ENCODE results near the gene BMPER. TPM values are rescaled to one million over a fixed set of nuclear protein-coding genes. Genes with fewer than 3 reads are reported as not detected.

Gene BMPER
- total RNA-seq, 3 donors from 2014 or later (not counting 1 experiment from before 2014, with no cell fraction given): 0.32 to 0.64 (median 0.50) TPM

DNA sequence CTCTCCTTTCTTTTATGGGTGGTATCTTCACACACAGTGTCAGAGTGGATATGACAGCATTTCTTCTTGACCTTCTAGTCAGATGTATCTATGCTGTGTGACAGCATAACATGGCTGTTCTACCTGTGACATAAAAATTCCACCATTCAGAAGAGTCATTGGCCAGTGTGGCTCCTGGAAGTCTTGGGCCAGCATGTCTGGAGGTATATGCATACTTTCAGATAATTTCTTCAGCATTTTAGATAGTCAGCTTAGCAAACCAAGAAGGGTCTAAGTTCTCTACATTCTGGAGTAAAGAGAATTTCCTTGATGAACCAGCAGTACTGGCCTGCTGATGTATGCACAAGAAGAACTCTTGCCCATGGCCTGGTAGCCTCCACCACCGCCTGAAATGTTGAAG, 179.3 kb downstream of the BMPER start:
- Mint-ChIP-seq H3K4me3 (no peak overlapping the region), H3K9me3 (no peaks in the 10 kb centered on the region), H3K27ac (no peak overlapping the region), H3K27me3 (ENCODE audit: low read depth in 2 of 2) (no peaks in the 10 kb centered on the region), H3K4me1 (no peaks in the 10 kb centered on the region), H3K36me3 (no peaks in the 10 kb centered on the region)
- no peaks in the 10 kb centered on the region for H3K36me3 ChIP-seq (ENCODE audit: control insufficient read depth, insufficient read depth, low read length)
- no peak overlapping the region for H3K27ac ChIP-seq (ENCODE audit: low read length)
- no peaks in the 10 kb centered on the region for H3K9me3 ChIP-seq (ENCODE audit: control insufficient read depth, insufficient read depth, low read length)
- no peak for TF ChIP-seq CTCF (IDR thresholded peaks at IDR 0.05)
- H3K4me1 ChIP-seq (ENCODE audit: control insufficient read depth, insufficient read depth, low read length): no peaks in the 10 kb centered on the region
- H3K27me3 ChIP-seq (ENCODE audit: control insufficient read depth, insufficient read depth, low read length): no peaks in the 10 kb centered on the region
- intact Hi-C loops (cut with micrococcal nuclease): no loop called here
- no peak for DNase-seq
- ATAC-seq: no peak
- no peak overlapping the region for H3K4me3 ChIP-seq (ENCODE audit: low read length)
- 57% methylated on average over 1 of the region's 1 CpG for WGBS (ENCODE audit: insufficient coverage)

- no peaks in the 10 kb centered on the region for H3K36me3 ChIP-seq (ENCODE audit: control insufficient read depth, insufficient read depth, low read length)
- H3K9me3 ChIP-seq (ENCODE audit: control insufficient read depth, insufficient read depth, low read length): no peaks in the 10 kb centered on the region
- Mint-ChIP-seq H3K27me3 (ENCODE audit: low read depth in 2 of 2) (peaks cover 0 to 4% of the 10 kb centered on the region in 2 donors), H3K4me1 (no peaks in the 10 kb centered on the region), H3K9me3 (no peaks in the 10 kb centered on the region), H3K36me3 (no peaks in the 10 kb centered on the region), H3K4me3 (no peak overlapping the region), H3K27ac (no peak overlapping the region)
- WGBS (ENCODE audit: insufficient coverage): 94% methylated on average over 5 of the region's 5 CpGs
- no peaks in the 10 kb centered on the region for H3K4me1 ChIP-seq (ENCODE audit: control insufficient read depth, insufficient read depth, low read length)
- no peak for TF ChIP-seq CTCF (IDR thresholded peaks at IDR 0.05)
- H3K4me3 ChIP-seq (ENCODE audit: low read length): no peak overlapping the region
- DNase-seq (no peak), ATAC-seq (no peak)
- no peaks in the 10 kb centered on the region for H3K27me3 ChIP-seq (ENCODE audit: control insufficient read depth, insufficient read depth, low read length)
- intact Hi-C loops (cut with micrococcal nuclease): no loop called here
- no peak overlapping the region for H3K27ac ChIP-seq (ENCODE audit: low read length)
Observed at GRCh38 chr7:34086064-34086463, 180.7 kb downstream of the BMPER start.

- H3K9me3 ChIP-seq (ENCODE audit: control insufficient read depth, insufficient read depth, low read length): no peaks in the 10 kb centered on the region
- no peak overlapping the region for H3K4me3 ChIP-seq (ENCODE audit: low read length)
- no peaks in the 10 kb centered on the region for H3K27me3 ChIP-seq (ENCODE audit: control insufficient read depth, insufficient read depth, low read length)
- Mint-ChIP-seq H3K4me3 (no peak overlapping the region), H3K9me3 (no peaks in the 10 kb centered on the region), H3K4me1 (no peaks in the 10 kb centered on the region), H3K27me3 (ENCODE audit: low read depth in 2 of 2) (peaks cover 0 to 6% of the 10 kb centered on the region in 2 donors), H3K27ac (no peak overlapping the region), H3K36me3 (no peaks in the 10 kb centered on the region)
- no peaks in the 10 kb centered on the region for H3K4me1 ChIP-seq (ENCODE audit: control insufficient read depth, insufficient read depth, low read length)
- TF ChIP-seq CTCF (IDR thresholded peaks at IDR 0.05): no peak
- H3K36me3 ChIP-seq (ENCODE audit: control insufficient read depth, insufficient read depth, low read length): no peaks in the 10 kb centered on the region
- DNase-seq (no peak), ATAC-seq (no peak)
- no peak overlapping the region for H3K27ac ChIP-seq (ENCODE audit: low read length)
- intact Hi-C loops (cut with micrococcal nuclease): no loop called here
- 86% methylated on average over 5 of the region's 5 CpGs for WGBS (ENCODE audit: insufficient coverage)
Observed at GRCh38 chr7:34086981-34087380, 181.6 kb downstream of the BMPER start.
